Pulmonary artery endothelial cell (primary cell): ENCODE data around the gene ITGA11. TPM values are rescaled to one million over a fixed set of nuclear protein-coding genes. Genes with fewer than 3 reads are reported as not detected.

Experiments
- DNase-seq: peaks from one replicate; pipeline ENCODE4 v3.0.0-alpha.2; 2011; ENCODE audit warnings: low read depth, low spot score
- total RNA-seq: library from RNA; depleted of rRNA; stranded (reverse); fragments of >200 nt; gene quantifications from 2 replicates; pipeline ENCODE4 v1.2.3, GENCODE V29; 2014

The ITGA11 gene
- total RNA-seq, 1 donor from 2014 or later = 0.20 TPM

- DNase-seq = no peak
Measured at GRCh38 chr15:68271854-68272471, 160.0 kb downstream of the ITGA11 start.

- no peak for DNase-seq
Measured at GRCh38 chr15:68268405-68268804, 163.6 kb downstream of the ITGA11 start.

- no peak for DNase-seq
Measured at GRCh38 chr15:68265674-68266073, 166.3 kb downstream of the ITGA11 start.

GRCh38 chr15:68265081-68265480, 166.9 kb downstream of the ITGA11 start:
- DNase-seq = no peak

- no peak for DNase-seq
Measured at GRCh38 chr15:68264282-68264681, 167.7 kb downstream of the ITGA11 start.

- no peak for DNase-seq
Measured at GRCh38 chr15:68262514-68263356, 169.2 kb downstream of the ITGA11 start.

GRCh38 chr15:68261980-68262379, 170.0 kb downstream of the ITGA11 start:
- DNase-seq = no peak

GRCh38 chr15:68261241-68261640, 170.7 kb downstream of the ITGA11 start:
- DNase-seq = no peak

GRCh38 chr15:68259883-68260282, 172.1 kb downstream of the ITGA11 start:
- DNase-seq = no peak

GRCh38 chr15:68258692-68259091, 173.3 kb downstream of the ITGA11 start:
- DNase-seq = no peak

GRCh38 chr15:68256675-68257450, 175.1 kb downstream of the ITGA11 start:
- DNase-seq = no peak

GRCh38 chr15:68252925-68253534, 178.9 kb downstream of the ITGA11 start:
- DNase-seq = no peak

GRCh38 chr15:68249058-68249713, 182.8 kb downstream of the ITGA11 start:
- DNase-seq = no peak

Other genes with a start within 250 kb of the ITGA11 start
- gene CALML4, start 226.8 kb downstream of the ITGA11 start, total RNA-seq = 2.9 and 3.0 TPM in 2 replicates
- 13.2 and 16.6 TPM in 2 replicates for gene CLN6, start 202.4 kb downstream of the ITGA11 start, total RNA-seq
- 46.8 and 51.0 TPM in 2 replicates for gene FEM1B, start 154.4 kb downstream of the ITGA11 start, total RNA-seq
- gene CORO2B, start 146.8 kb upstream of the ITGA11 start, total RNA-seq = 3.4 and 5.0 TPM in 2 replicates